Right atrium auricular region (tissue), 2 donors: ENCODE results near the gene ADGRL3. TPM values are rescaled to one million over a fixed set of nuclear protein-coding genes. Genes with fewer than 3 reads are reported as not detected.
"Not testable (repeated sequence)": the region's sequence is repeated elsewhere in the genome, so short reads cannot be mapped to it uniquely, and the experiment has no call there.

ENCODE experiments used
- DNase-seq: peaks from one replicate; pipeline ENCODE4 v3.0.0-alpha.2; 2019; ENCODE audit warnings: low spot score
- H3K27ac ChIP-seq, 2 donors: fragments of 200-600 bp; sonication (generic); 1 replicate in 1 of 2; 2 replicates in 1 of 2; pipeline ENCODE4 v1.5.1; 2016 to 2019
- H3K27me3 ChIP-seq, 2 donors: fragments of 200-600 bp; sonication (generic); one replicate each; pipeline versions ENCODE4 v1.5.1 to v1.6.0; 2017 to 2019
- H3K36me3 ChIP-seq: fragments of 200-600 bp; sonication (generic); one replicate; pipeline ENCODE4 v1.5.1; 2016
- H3K4me1 ChIP-seq, 2 donors: fragments of 200-600 bp; sonication (generic); one replicate each; pipeline versions ENCODE4 v1.5.1 to v1.6.0; 2017 to 2019
- H3K4me3 ChIP-seq, 2 donors: fragments of 200-600 bp; sonication (generic); 1 replicate in 1 of 2; 2 replicates in 1 of 2; pipeline ENCODE4 v1.5.1; 2017 to 2019; ENCODE audit warnings: mild to moderate bottlenecking in 1 of 2, moderate library complexity in 1 of 2
- H3K9me3 ChIP-seq, 2 donors: fragments of 200-600 bp; sonication (generic); one replicate each; pipeline ENCODE4 v1.5.1; 2019
- CTCF ChIP-seq, 2 donors: fragments of 200-600 bp; sonication (generic); IDR thresholded peaks; one replicate each; pipeline ENCODE4 v1.5.1; 2019; ENCODE audit warnings: antibody characterized with exemption in 2 of 2
- total RNA-seq, 2 donors: library from RNA; depleted of rRNA; stranded (reverse); fragments of >200 nt; gene quantifications; one replicate each; pipeline ENCODE4 v1.1.0, GENCODE V29; 2016

Gene ADGRL3
- total RNA-seq, 2 donors from 2014 or later, result 0.86 to 1.9 TPM

GRCh38 chr4:61336488-61336887 lies 136.4 kb downstream of the ADGRL3 start:
- no peak for DNase-seq
- Histone ChIP-seq H3K9me3 (no peaks in the 10 kb centered on the region), H3K27ac (no peak overlapping the region), H3K27me3 (no peaks in the 10 kb centered on the region), H3K4me3 (no peak overlapping the region), H3K36me3 (no peaks in the 10 kb centered on the region), H3K4me1 (no peaks in the 10 kb centered on the region)
- no peak for TF ChIP-seq CTCF (IDR thresholded peaks at IDR 0.05)

DNA sequence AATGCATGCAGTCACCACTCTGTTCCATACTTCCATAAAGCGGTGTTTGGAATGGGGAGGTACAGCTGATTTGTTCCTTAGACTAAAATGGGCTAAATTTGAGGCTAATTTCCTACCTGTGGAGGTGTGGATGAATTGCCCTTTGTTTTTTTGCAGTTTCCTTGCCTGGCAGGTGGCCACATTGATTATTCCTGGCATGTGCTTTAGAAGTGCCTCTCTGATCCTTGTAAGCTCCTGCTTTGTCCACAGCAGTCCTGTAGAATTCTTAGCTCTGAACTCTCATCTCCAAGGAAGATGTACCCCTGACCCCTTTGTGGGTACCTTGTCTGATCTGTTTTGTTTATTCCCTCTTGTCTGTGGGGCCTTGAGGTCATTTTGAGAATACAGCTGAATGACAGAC lies 136.8 kb downstream of the ADGRL3 start:
- no peaks in the 10 kb centered on the region for H3K4me1 ChIP-seq
- H3K27me3 ChIP-seq, result no peaks in the 10 kb centered on the region
- H3K27ac ChIP-seq, result no peak overlapping the region
- no peaks in the 10 kb centered on the region for H3K9me3 ChIP-seq
- no peaks in the 10 kb centered on the region for H3K36me3 ChIP-seq
- TF ChIP-seq CTCF (IDR thresholded peaks at IDR 0.05), result no peak
- DNase-seq, result no peak
- no peak overlapping the region for H3K4me3 ChIP-seq

GRCh38 chr4:61342061-61342460 lies 141.9 kb downstream of the ADGRL3 start:
- Histone ChIP-seq H3K27me3 (no peaks in the 10 kb centered on the region), H3K27ac (no peak overlapping the region), H3K36me3 (no peaks in the 10 kb centered on the region), H3K4me1 (no peaks in the 10 kb centered on the region), H3K4me3 (no peak overlapping the region), H3K9me3 (no peaks in the 10 kb centered on the region)
- TF ChIP-seq CTCF (IDR thresholded peaks at IDR 0.05), result no peak
- DNase-seq, result no peak

GRCh38 chr4:61350932-61351331 lies 150.8 kb downstream of the ADGRL3 start:
- no peak for TF ChIP-seq CTCF (IDR thresholded peaks at IDR 0.05)
- Histone ChIP-seq H3K4me1 (no peaks in the 10 kb centered on the region), H3K36me3 (no peaks in the 10 kb centered on the region), H3K9me3 (peaks cover 0 to 3% of the 10 kb centered on the region in 2 donors), H3K27ac (no peak overlapping the region), H3K27me3 (no peaks in the 10 kb centered on the region), H3K4me3 (no peak overlapping the region)
- DNase-seq, result no peak

DNA sequence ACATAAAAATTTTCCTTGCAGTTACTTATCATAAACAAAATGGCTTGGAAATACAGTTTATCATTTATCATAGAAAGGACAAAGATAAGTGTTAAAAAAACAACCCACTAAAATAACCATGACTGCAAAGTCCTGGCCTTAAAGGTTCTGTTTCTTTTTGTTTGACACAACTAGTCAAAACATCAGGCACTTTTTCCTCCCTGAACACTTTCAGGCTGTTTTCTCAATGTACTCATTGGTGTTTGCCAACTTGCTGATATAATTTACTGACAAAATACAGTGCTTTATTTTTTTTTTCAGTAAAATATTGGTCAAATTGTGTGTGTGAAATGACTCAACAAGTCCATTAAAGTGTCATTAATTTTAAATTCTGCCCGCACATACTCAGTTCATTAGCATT lies 156.6 kb downstream of the ADGRL3 start:
- no peak overlapping the region for H3K4me3 ChIP-seq
- no peak for TF ChIP-seq CTCF (IDR thresholded peaks at IDR 0.05)
- H3K27ac ChIP-seq, result no peak overlapping the region
- no peaks in the 10 kb centered on the region for H3K4me1 ChIP-seq
- DNase-seq, result no peak
- no peaks in the 10 kb centered on the region for H3K36me3 ChIP-seq
- peaks cover 0 to 3% of the 10 kb centered on the region in 2 donors for H3K9me3 ChIP-seq
- H3K27me3 ChIP-seq, result no peaks in the 10 kb centered on the region

GRCh38 chr4:61359301-61359700 lies 159.2 kb downstream of the ADGRL3 start:
- Histone ChIP-seq H3K9me3 (no peaks in the 10 kb centered on the region), H3K27me3 (no peaks in the 10 kb centered on the region), H3K27ac (no peak overlapping the region), H3K36me3 (no peaks in the 10 kb centered on the region), H3K4me1 (no peaks in the 10 kb centered on the region), H3K4me3 (no peak overlapping the region)
- DNase-seq, result no peak
- TF ChIP-seq CTCF (IDR thresholded peaks at IDR 0.05), result no peak

- DNase-seq, H3K36me3 ChIP-seq, H3K27ac ChIP-seq, H3K9me3 ChIP-seq, H3K27me3 ChIP-seq, H3K4me1 ChIP-seq, H3K4me3 ChIP-seq: not testable (repeated sequence)
Measured at GRCh38 chr4:61372817-61373216, 172.7 kb downstream of the ADGRL3 start.
